Measurements from ENCODE around the gene MDK.
"Not testable (repeated sequence)": the region's sequence is repeated elsewhere in the genome, so short reads cannot be mapped to it uniquely, and the experiment has no call there.

Gene MDK

GRCh38 chr11:46362156-46363030 lies 19.1 kb upstream of the MDK start:
- TF ChIP-seq POLR2AphosphoS5 (IDR thresholded peaks at IDR 0.05; ENCODE audit: low read depth, low read length) (no peak), TAF1 (IDR thresholded peaks at IDR 0.05; ENCODE audit: borderline replicate concordance, low read depth, low read length) (no peak), POLR2A (IDR thresholded peaks at IDR 0.05; ENCODE audit: low read depth, low read length) (no peak)
- FAIRE-seq = peak; percentile 63
- no peak for DNase-seq (ENCODE audit: insufficient read length)

- TF ChIP-seq POLR2A (IDR thresholded peaks at IDR 0.05; ENCODE audit: low read depth, low read length) = no peak
- TF ChIP-seq POLR2AphosphoS5 (IDR thresholded peaks at IDR 0.05; ENCODE audit: low read depth, low read length) = no peak
- TF ChIP-seq TAF1 (IDR thresholded peaks at IDR 0.05; ENCODE audit: borderline replicate concordance, low read depth, low read length) = no peak
- DNase-seq (ENCODE audit: insufficient read length) = no peak
- FAIRE-seq = no peak
These were observed 18.4 kb upstream of the MDK start for GRCh38 chr11:46363031-46363407.

GRCh38 chr11:46363455-46364005 lies 17.9 kb upstream of the MDK start:
- TF ChIP-seq POLR2AphosphoS5 (IDR thresholded peaks at IDR 0.05; ENCODE audit: low read depth, low read length) = no peak
- TF ChIP-seq POLR2A (IDR thresholded peaks at IDR 0.05; ENCODE audit: low read depth, low read length) = no peak
- TF ChIP-seq TAF1 (IDR thresholded peaks at IDR 0.05; ENCODE audit: borderline replicate concordance, low read depth, low read length) = no peak
- FAIRE-seq = no peak
- no peak for DNase-seq (ENCODE audit: insufficient read length)

- TF ChIP-seq POLR2A (IDR thresholded peaks at IDR 0.05; ENCODE audit: low read depth, low read length) = no peak
- TF ChIP-seq POLR2AphosphoS5 (IDR thresholded peaks at IDR 0.05; ENCODE audit: low read depth, low read length) = no peak
- TF ChIP-seq TAF1 (IDR thresholded peaks at IDR 0.05; ENCODE audit: borderline replicate concordance, low read depth, low read length) = no peak
- DNase-seq (ENCODE audit: insufficient read length) (no peak), FAIRE-seq (no peak)
These were observed 17.4 kb upstream of the MDK start for GRCh38 chr11:46364056-46364455.

GRCh38 chr11:46364791-46365190 lies 16.7 kb upstream of the MDK start:
- FAIRE-seq = no peak

GRCh38 chr11:46366260-46366659 lies 15.2 kb upstream of the MDK start:
- TF ChIP-seq POLR2A (IDR thresholded peaks at IDR 0.05; ENCODE audit: low read depth, low read length) (no peak), POLR2AphosphoS5 (IDR thresholded peaks at IDR 0.05; ENCODE audit: low read depth, low read length) (no peak), TAF1 (IDR thresholded peaks at IDR 0.05; ENCODE audit: borderline replicate concordance, low read depth, low read length) (no peak)
- no peak for DNase-seq (ENCODE audit: insufficient read length)
- FAIRE-seq = no peak

More at GRCh38 chr11:46364791-46365190, 16.7 kb upstream of the MDK start:
- DNase-seq (ENCODE audit: insufficient read length) = no peak
- no peak for TF ChIP-seq TAF1 (IDR thresholded peaks at IDR 0.05; ENCODE audit: borderline replicate concordance, low read depth, low read length)
- no peak for TF ChIP-seq POLR2AphosphoS5 (IDR thresholded peaks at IDR 0.05; ENCODE audit: low read depth, low read length)
- TF ChIP-seq POLR2A (IDR thresholded peaks at IDR 0.05; ENCODE audit: low read depth, low read length) = no peak

- TF ChIP-seq POLR2A (IDR thresholded peaks at IDR 0.05; ENCODE audit: low read depth, low read length) (no peak), TAF1 (IDR thresholded peaks at IDR 0.05; ENCODE audit: borderline replicate concordance, low read depth, low read length) (no peak), POLR2AphosphoS5 (IDR thresholded peaks at IDR 0.05; ENCODE audit: low read depth, low read length) (no peak)
- DNase-seq (ENCODE audit: insufficient read length) (no peak), FAIRE-seq (no peak)
These were observed 14.8 kb upstream of the MDK start for GRCh38 chr11:46366661-46367161.

- DNase-seq (ENCODE audit: insufficient read length) (peak; percentile 77), FAIRE-seq (peak; percentile 98)
- TF ChIP-seq POLR2A (IDR thresholded peaks at IDR 0.05; ENCODE audit: low read depth, low read length) (no peak), TAF1 (IDR thresholded peaks at IDR 0.05; ENCODE audit: borderline replicate concordance, low read depth, low read length) (no peak), POLR2AphosphoS5 (IDR thresholded peaks at IDR 0.05; ENCODE audit: low read depth, low read length) (no peak)
These were observed 14.1 kb upstream of the MDK start for GRCh38 chr11:46367244-46367915.

GRCh38 chr11:46367916-46368267 lies 13.6 kb upstream of the MDK start:
- TF ChIP-seq POLR2AphosphoS5 (IDR thresholded peaks at IDR 0.05; ENCODE audit: low read depth, low read length) (no peak), TAF1 (IDR thresholded peaks at IDR 0.05; ENCODE audit: borderline replicate concordance, low read depth, low read length) (no peak), POLR2A (IDR thresholded peaks at IDR 0.05; ENCODE audit: low read depth, low read length) (no peak; the same call in 1 of the 2 replicates)
- no peak for DNase-seq (ENCODE audit: insufficient read length)
- no peak for FAIRE-seq

GRCh38 chr11:46369458-46370152 lies 11.9 kb upstream of the MDK start:
- FAIRE-seq (peak; percentile 95), DNase-seq (ENCODE audit: insufficient read length) (no peak)
- TF ChIP-seq POLR2A (IDR thresholded peaks at IDR 0.05; ENCODE audit: low read depth, low read length) (0 out of 2 replicates have a peak, but pooled peaks have one; percentile 32), POLR2AphosphoS5 (IDR thresholded peaks at IDR 0.05; ENCODE audit: low read depth, low read length) (no peak), TAF1 (IDR thresholded peaks at IDR 0.05; ENCODE audit: borderline replicate concordance, low read depth, low read length) (no peak)

- no peak for FAIRE-seq
- TF ChIP-seq POLR2A (IDR thresholded peaks at IDR 0.05; ENCODE audit: low read depth, low read length) = no peak
- TF ChIP-seq POLR2AphosphoS5 (IDR thresholded peaks at IDR 0.05; ENCODE audit: low read depth, low read length) = no peak
- TF ChIP-seq TAF1 (IDR thresholded peaks at IDR 0.05; ENCODE audit: borderline replicate concordance, low read depth, low read length) = no peak
- DNase-seq (ENCODE audit: insufficient read length) = no peak
These were observed 11.2 kb upstream of the MDK start for GRCh38 chr11:46370253-46370652.

GRCh38 chr11:46371262-46371661 lies 10.2 kb upstream of the MDK start:
- not testable (repeated sequence) for FAIRE-seq; DNase-seq (ENCODE audit: insufficient read length)

All from GM12892 (cell line).